Endothelial cell of umbilical vein (primary cell): ENCODE measurements around the gene EPX.

Source experiments
- EZH2 ChIP-seq: IDR thresholded peaks from 2 replicates; pipeline ENCODE4 v1.6.1; 2012; ENCODE audit warnings: borderline replicate concordance, low read depth, mild to moderate bottlenecking, moderate library complexity, low read length, inconsistent platforms; ENCODE audit not compliant: severe bottlenecking
- GATA2 ChIP-seq: IDR thresholded peaks from 2 replicates; pipeline ENCODE4 v1.7.0; 2011; ENCODE audit warnings: low read depth, mild to moderate bottlenecking, moderate library complexity, mixed read lengths, low read length; ENCODE audit not compliant: insufficient read length, insufficient read depth
- MAX ChIP-seq: IDR thresholded peaks from 2 replicates; pipeline ENCODE4 v1.6.1; 2011; ENCODE audit not compliant: insufficient read depth, insufficient read length
- POLR2A ChIP-seq: IDR thresholded peaks from 2 replicates; pipeline ENCODE4 v1.6.1; 2012; ENCODE audit warnings: low read depth, mild to moderate bottlenecking, control low read depth, low read length
- POLR2AphosphoS5 ChIP-seq: IDR thresholded peaks from 2 replicates; pipeline ENCODE4 v1.6.1; 2012; ENCODE audit warnings: low read depth, mild to moderate bottlenecking, control low read depth, low read length, moderate library complexity; ENCODE audit not compliant: insufficient read depth
- TF ChIP-seq, protein P1 (sequence below), 2 donors: IDR thresholded peaks; 1 replicate in 1 of 2; 2 replicates in 1 of 2; pipeline ENCODE4 v1.5.1; 2011; ENCODE audit warnings: low read length in 2 of 2, mild to moderate bottlenecking in 2 of 2, moderate library complexity in 2 of 2, control low read depth in 1 of 2, inconsistent platforms in 1 of 2, low read depth in 1 of 2; ENCODE audit not compliant: insufficient read depth in 1 of 2; ENCODE audit errors: extremely low read depth in 1 of 2

DNA sequence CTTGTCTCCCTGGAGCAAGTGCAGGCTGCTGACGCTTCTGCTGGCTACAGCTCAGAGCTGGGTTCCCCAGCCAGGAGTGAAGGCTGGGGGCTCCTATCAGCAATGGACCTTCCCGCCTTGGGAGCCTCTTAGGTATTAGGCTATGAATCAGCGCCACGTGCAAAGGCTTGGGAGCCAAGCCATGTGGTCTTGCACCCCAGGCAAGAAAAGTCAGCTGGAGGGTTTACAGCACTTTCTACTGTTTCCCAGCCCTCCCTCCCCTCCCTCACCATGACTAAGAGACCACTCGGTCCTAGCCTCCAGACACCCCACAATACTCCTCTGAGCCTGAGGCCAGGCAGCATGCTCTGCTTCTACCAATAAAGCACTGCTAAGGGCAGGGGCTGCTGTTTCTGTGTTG is 12.3 kb downstream of the EPX start:
- TF ChIP-seq, protein P1, sequence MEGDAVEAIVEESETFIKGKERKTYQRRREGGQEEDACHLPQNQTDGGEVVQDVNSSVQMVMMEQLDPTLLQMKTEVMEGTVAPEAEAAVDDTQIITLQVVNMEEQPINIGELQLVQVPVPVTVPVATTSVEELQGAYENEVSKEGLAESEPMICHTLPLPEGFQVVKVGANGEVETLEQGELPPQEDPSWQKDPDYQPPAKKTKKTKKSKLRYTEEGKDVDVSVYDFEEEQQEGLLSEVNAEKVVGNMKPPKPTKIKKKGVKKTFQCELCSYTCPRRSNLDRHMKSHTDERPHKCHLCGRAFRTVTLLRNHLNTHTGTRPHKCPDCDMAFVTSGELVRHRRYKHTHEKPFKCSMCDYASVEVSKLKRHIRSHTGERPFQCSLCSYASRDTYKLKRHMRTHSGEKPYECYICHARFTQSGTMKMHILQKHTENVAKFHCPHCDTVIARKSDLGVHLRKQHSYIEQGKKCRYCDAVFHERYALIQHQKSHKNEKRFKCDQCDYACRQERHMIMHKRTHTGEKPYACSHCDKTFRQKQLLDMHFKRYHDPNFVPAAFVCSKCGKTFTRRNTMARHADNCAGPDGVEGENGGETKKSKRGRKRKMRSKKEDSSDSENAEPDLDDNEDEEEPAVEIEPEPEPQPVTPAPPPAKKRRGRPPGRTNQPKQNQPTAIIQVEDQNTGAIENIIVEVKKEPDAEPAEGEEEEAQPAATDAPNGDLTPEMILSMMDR (IDR thresholded peaks at IDR 0.05; ENCODE audit: extremely low read depth in 1 of 2, insufficient read depth in 1 of 2, low read depth in 1 of 2, low read length in 2 of 2), result no peak
- TF ChIP-seq POLR2AphosphoS5, result no peak
- no peak for TF ChIP-seq POLR2A
- no peak for TF ChIP-seq GATA2
- TF ChIP-seq EZH2, result no peak
- no peak for TF ChIP-seq MAX
